ENCODE data around the gene NAT14.
A peak's percentile ranks its signal among the peaks of the same experiment; 100 is the strongest.

The NAT14 gene

GRCh38 chr19:55471266-55471665, 13.7 kb upstream of the NAT14 start:
- no peak for DNase-seq (ENCODE audit: low read depth, low spot score)

GRCh38 chr19:55472463-55472862, 12.5 kb upstream of the NAT14 start:
- peak; percentile 78 for DNase-seq (ENCODE audit: low read depth, low spot score)

GRCh38 chr19:55473225-55474012, 11.6 kb upstream of the NAT14 start:
- peak; percentile 60 for DNase-seq (ENCODE audit: low read depth, low spot score)

GRCh38 chr19:55474269-55475265, 10.4 kb upstream of the NAT14 start:
- peak; percentile 97 for DNase-seq (ENCODE audit: low read depth, low spot score)

- peak; percentile 100 for DNase-seq (ENCODE audit: low read depth, low spot score)
These were observed 8.8 kb upstream of the NAT14 start, which contains the start of gene ZNF628 for GRCh38 chr19:55476100-55476775. Gene ZNF628 (plus strand): TSS chr19:55476617. CDS start chr19:55479911, 3,294 bp downstream.

GRCh38 chr19:55477905-55478304, 7.1 kb upstream of the NAT14 start:
- no peak for DNase-seq (ENCODE audit: low read depth, low spot score)

GRCh38 chr19:55478364-55478763, 6.6 kb upstream of the NAT14 start:
- no peak for DNase-seq (ENCODE audit: low read depth, low spot score)

GRCh38 chr19:55479045-55479444, 5.9 kb upstream of the NAT14 start:
- DNase-seq (ENCODE audit: low read depth, low spot score), result no peak

- DNase-seq (ENCODE audit: low read depth, low spot score), result no peak
These were observed 5.3 kb upstream of the NAT14 start for GRCh38 chr19:55479451-55480230.

GRCh38 chr19:55481148-55481793, 3.7 kb upstream of the NAT14 start:
- DNase-seq (ENCODE audit: low read depth, low spot score), result no peak

GRCh38 chr19:55481794-55482155, 3.2 kb upstream of the NAT14 start:
- no peak for DNase-seq (ENCODE audit: low read depth, low spot score)

GRCh38 chr19:55482156-55482961, 2.6 kb upstream of the NAT14 start:
- no peak for DNase-seq (ENCODE audit: low read depth, low spot score)

- DNase-seq (ENCODE audit: low read depth, low spot score), result no peak
These were observed 1.9 kb upstream of the NAT14 start for GRCh38 chr19:55482967-55483705.

GRCh38 chr19:55483706-55484592, 1.0 kb upstream of the NAT14 start:
- no peak for DNase-seq (ENCODE audit: low read depth, low spot score)

GRCh38 chr19:55485439-55486011, 537 bp downstream of the NAT14 start:
- no peak for DNase-seq (ENCODE audit: low read depth, low spot score)

- DNase-seq (ENCODE audit: low read depth, low spot score), result no peak
These were observed 1.3 kb downstream of the NAT14 start for GRCh38 chr19:55486043-55486970.

Data from astrocyte of the hippocampus (primary cell).